ENCODE measurements around the gene MKLN1. TPM values are rescaled to one million over a fixed set of nuclear protein-coding genes. Genes with fewer than 3 reads are reported as not detected.
A peak's percentile ranks its signal among the peaks of the same experiment; 100 is the strongest.
"Not testable (repeated sequence)": the region's sequence is repeated elsewhere in the genome, so short reads cannot be mapped to it uniquely, and the experiment has no call there.

The MKLN1 gene
- total RNA-seq, 1 experiment from 2014 or later = 42.6 TPM

- DNase-seq (ENCODE audit: extremely low read depth, low read depth) = no peak
Measured at GRCh38 chr7:131307627-131308026, 20.0 kb upstream of the MKLN1 start.

- no peak for DNase-seq (ENCODE audit: extremely low read depth, low read depth)
Measured at GRCh38 chr7:131312838-131313237, 14.8 kb upstream of the MKLN1 start.

DNA sequence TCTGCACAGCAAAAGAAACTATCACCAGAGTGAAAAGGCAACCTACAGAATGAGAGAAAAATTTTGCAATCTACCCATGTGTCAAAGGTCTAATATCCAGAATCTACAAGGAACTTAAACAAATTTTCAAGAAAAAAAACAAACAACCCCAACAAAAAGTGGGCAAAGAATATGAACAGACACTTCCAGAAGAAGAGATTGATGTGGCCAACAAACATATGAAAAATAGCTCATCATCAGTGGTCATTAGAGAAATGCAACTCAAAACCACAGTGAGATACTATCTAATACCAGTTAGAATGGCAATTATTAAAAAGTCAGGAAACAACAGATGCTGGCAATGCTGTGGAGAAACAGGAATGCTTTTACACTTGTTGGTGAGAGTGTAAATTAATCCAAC lies 7.1 kb upstream of the MKLN1 start:
- DNase-seq (ENCODE audit: extremely low read depth, low read depth) = no peak

DNA sequence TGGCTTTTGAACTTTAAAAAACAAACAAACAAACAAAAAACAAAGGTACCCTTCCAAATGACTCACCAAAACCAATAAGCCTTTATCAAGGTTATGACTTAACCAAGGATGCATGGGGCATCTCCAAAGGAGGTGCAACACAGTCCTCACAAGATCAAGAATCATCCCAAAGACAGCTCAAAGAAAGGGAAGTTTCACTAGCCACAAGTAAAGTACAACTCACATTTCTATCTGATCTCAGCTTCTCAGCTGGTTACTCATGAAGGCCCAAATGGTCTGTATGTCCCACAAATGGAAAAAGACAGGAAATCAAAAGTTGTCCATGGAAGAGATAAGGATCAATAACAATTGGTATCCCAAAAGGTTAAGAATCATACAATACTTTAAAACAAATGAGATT lies 6.0 kb upstream of the MKLN1 start:
- DNase-seq (ENCODE audit: extremely low read depth, low read depth) = no peak

GRCh38 chr7:131322061-131322460 lies 5.6 kb upstream of the MKLN1 start:
- DNase-seq (ENCODE audit: extremely low read depth, low read depth) = no peak

DNA sequence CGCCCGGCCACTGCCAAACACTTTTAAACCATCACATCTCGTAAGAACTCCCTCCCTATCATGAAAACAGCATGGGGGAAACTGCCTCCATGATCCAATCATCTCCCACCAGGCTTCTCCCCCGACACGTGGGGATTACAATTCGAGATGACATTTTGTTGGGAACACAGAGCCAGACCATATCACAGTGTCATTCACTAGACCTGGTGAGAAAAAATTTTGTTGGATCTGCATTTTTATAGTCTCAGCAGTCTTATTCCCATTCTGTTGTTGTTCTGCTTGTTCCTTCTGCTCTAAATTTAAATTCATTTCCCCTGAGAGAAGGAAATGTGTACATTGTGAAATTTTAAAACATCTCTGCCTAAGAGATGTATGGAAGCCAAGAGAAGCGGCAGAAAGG lies 4.8 kb upstream of the MKLN1 start:
- no peak for DNase-seq (ENCODE audit: extremely low read depth, low read depth)

DNA sequence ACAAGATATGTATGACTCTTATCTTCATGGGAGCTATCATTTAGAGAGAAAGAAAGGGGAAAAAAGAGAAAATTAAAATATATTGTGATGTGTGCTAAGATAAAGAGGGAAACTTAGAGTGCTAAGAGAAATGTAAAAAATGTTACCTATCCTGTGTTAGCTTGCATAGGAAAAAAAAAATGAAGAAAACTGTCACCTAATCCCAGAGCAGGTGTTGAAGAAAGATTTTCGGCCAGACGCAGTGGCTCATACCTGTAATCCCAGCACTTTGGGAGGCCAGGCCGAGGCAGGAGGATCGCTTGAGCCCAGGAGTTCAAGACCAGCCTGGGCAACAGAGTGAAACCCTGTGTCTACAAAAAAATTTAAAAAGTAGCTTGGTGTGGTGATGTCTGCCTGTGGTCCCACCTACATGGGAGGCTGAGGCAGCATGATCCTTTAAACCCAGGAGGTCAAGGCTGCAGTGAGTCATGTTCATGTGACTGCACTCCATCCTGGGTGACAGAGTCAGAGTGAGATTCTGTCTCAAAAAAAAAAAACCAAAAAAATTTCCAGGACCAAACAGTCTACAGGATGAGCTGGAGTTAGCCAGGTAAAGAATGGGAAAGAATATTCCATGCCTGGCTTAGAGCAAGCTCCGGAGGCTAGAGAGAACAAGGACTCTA lies 2.4 kb upstream of the MKLN1 start:
- no peak for DNase-seq (ENCODE audit: extremely low read depth, low read depth)

- DNase-seq (ENCODE audit: extremely low read depth, low read depth) = no peak
Measured at GRCh38 chr7:131326576-131326975, 1.1 kb upstream of the MKLN1 start.

DNA sequence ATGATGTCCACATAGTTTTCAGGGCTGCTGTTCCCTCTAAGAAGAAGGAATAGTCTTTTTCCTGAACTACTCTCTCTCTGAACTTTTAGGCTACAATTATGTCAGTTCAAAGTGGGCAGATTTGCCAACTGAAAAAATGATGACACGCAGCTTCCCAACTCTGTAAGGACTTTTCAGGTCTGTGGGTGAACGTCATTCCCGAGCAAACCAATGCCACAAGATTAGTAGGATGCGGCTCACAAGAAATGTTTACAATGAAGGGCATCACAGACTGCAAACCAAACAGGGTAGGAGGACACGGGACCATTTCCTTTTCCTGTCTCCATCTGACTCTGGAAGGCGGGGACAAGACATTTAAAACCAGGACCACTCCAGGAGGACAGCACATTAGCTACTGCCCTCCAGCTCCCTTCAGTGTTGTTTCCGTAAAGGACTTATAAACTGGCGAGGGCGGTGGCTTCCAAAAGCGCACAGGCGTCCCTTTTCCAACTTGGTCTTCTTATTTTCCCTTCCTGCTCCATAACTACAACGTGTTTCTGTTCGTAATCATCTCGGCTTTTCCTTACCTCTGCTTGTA lies 539 bp upstream of the MKLN1 start:
- peak; percentile 32 for DNase-seq (ENCODE audit: extremely low read depth, low read depth)

GRCh38 chr7:131328377-131329175 lies 900 bp downstream of the MKLN1 start:
- DNase-seq (ENCODE audit: extremely low read depth, low read depth) = no peak

DNA sequence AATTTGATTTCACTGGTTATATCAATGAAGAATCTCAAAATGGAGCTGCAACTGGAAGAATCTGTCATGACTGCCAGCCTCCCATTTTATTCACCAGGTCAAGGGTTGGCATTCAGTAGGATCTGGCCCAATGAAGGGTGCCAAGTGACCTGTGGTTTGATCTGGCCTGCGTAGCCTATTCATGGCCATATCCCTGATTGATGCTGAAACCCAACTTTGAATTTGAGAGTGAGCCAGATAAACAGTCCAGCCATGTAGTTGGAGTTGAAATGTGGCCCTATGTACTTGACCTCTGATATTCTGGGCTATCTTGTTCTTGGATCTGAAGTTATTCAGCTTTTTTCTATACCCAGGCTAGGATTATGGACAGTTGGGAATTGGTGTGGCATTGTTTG lies 1.5 kb downstream of the MKLN1 start:
- DNase-seq (ENCODE audit: extremely low read depth, low read depth) = no peak

DNA sequence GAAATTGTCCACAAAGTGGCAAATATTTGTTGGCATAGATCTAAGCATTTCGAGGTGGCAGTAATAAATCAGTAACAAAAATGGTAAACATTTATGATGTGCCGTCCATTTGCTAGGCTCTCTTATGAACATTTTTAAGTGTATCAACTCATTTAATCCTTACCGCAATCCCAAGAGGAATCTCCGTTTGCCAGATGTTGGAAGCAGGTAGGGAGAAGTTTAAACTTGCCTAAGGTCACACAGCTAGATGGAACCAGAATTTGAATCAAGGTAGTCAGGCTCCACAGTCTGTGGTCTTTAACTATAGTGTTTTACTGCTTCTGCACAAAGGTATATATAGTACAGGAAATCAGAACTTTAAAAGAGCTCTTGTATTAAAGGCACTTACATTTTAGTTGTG lies 2.6 kb downstream of the MKLN1 start:
- DNase-seq (ENCODE audit: extremely low read depth, low read depth) = no peak

- no peak for DNase-seq (ENCODE audit: extremely low read depth, low read depth)
Measured at GRCh38 chr7:131331806-131332205, 4.1 kb downstream of the MKLN1 start.

- not testable (repeated sequence) for DNase-seq (ENCODE audit: extremely low read depth, low read depth)
Measured at GRCh38 chr7:131332729-131333128, 5.1 kb downstream of the MKLN1 start.

- no peak for DNase-seq (ENCODE audit: extremely low read depth, low read depth)
Measured at GRCh38 chr7:131335639-131336381, 8.1 kb downstream of the MKLN1 start.

DNA sequence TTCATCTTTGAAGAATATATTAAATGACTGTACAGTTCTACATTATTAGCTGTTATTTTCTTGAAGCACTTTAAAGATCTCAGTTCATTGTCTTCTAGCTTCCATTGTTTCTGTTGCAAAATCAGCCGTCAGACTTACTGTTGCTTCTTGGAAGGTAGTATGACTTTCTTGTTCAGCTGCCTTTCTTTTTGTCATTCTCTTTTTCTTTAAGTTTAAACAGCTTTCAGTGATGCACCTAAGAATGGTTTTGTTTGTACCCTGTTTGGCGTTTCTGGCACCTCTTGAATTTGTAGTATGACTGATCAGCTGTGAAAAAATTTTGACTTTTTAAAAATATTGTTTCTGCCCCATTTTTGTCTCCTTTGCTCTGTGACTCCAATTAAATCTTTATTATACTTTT lies 9.3 kb downstream of the MKLN1 start:
- DNase-seq (ENCODE audit: extremely low read depth, low read depth) = no peak

- no peak for DNase-seq (ENCODE audit: extremely low read depth, low read depth)
Measured at GRCh38 chr7:131338173-131338572, 10.5 kb downstream of the MKLN1 start.

GRCh38 chr7:131338691-131339390 lies 11.2 kb downstream of the MKLN1 start:
- DNase-seq (ENCODE audit: extremely low read depth, low read depth) = no peak

- no peak for DNase-seq (ENCODE audit: extremely low read depth, low read depth)
Measured at GRCh38 chr7:131341690-131342089, 14.0 kb downstream of the MKLN1 start.

DNA sequence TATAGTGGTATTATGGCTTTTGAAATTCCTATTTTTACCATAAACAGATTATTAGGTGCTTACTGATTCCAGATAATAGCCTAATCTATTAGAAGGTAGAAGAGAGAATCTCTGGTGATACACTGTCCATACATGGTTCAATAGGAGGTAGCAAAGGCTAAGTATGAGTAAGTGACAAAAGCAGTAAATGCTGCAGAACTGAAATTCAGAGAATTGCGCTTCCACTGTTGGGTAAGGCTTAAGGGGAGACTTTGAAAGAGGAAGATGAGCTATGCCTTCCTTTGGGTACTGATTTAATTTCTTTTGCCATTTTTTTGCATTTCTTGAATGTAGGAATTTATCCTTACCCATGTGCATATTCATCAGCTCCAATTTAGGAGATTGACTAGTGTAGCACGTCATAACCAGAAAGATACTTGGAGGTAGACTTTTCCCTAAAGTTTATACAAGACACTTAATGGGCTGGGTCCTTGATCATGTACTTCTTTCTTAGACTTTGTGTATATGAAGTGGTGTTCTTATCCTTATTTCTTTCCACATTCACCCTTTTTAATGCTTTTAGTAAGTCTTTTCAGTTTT lies 15.3 kb downstream of the MKLN1 start:
- DNase-seq (ENCODE audit: extremely low read depth, low read depth) = no peak

All from NCI-H460 (cell line).